Bronchial epithelial cell (primary cell): ENCODE results near the gene TIMP3. TPM values are rescaled to one million over a fixed set of nuclear protein-coding genes. Genes with fewer than 3 reads are reported as not detected.

ENCODE experiments used
- DNase-seq: peaks from one replicate; pipeline ENCODE4 v3.0.0-alpha.2; 2010; ENCODE audit warnings: low read depth
- FAIRE-seq: peaks from 2 replicates; lab custom pipeline; 2011; peaks lifted over from hg19 to GRCh38; lab: Jason Lieb, UNC
- H3K27me3 ChIP-seq: 2 replicates; pipeline ENCODE4 v1.5.1; 2011; ENCODE audit warnings: low read length; ENCODE audit not compliant: control insufficient read depth, insufficient read depth
- H3K36me3 ChIP-seq: 2 replicates; pipeline ENCODE4 v1.5.1; 2011; ENCODE audit warnings: low read length; ENCODE audit not compliant: control insufficient read depth, insufficient read depth
- H3K4me3 ChIP-seq: 2 replicates; pipeline ENCODE4 v1.5.1; 2011; ENCODE audit warnings: mild to moderate bottlenecking, low read depth, low read length, control low read depth
- CTCF ChIP-seq: IDR thresholded peaks from 2 replicates; pipeline ENCODE4 v1.5.1; 2011; ENCODE audit warnings: mild to moderate bottlenecking, moderate library complexity, low read length, control low read depth, inconsistent platforms; ENCODE audit not compliant: insufficient read depth, severe bottlenecking
- total RNA-seq: library from RNA; depleted of rRNA; stranded (reverse); fragments of >200 nt; gene quantifications from 2 replicates; pipeline ENCODE4 v1.2.1, GENCODE V29; 2014

The TIMP3 gene
- total RNA-seq, 1 donor from 2014 or later, result 71.1 TPM

GRCh38 chr22:32846780-32847491 is 45.4 kb downstream of the TIMP3 start:
- peaks cover 13% of the 10 kb centered on the region for H3K36me3 ChIP-seq
- FAIRE-seq, result peak; percentile 86
- no peak overlapping the region for H3K4me3 ChIP-seq

GRCh38 chr22:32848226-32848625 is 46.7 kb downstream of the TIMP3 start:
- peaks cover 17% of the 10 kb centered on the region for H3K36me3 ChIP-seq
- DNase-seq (no peak), FAIRE-seq (no peak)
- H3K4me3 ChIP-seq, result no peak overlapping the region
- TF ChIP-seq CTCF, result no peak
- no peaks in the 10 kb centered on the region for H3K27me3 ChIP-seq

More at GRCh38 chr22:32846780-32847491, 45.4 kb downstream of the TIMP3 start:
- no peak for TF ChIP-seq CTCF
- DNase-seq, result peak; percentile 95
- H3K27me3 ChIP-seq, result no peaks in the 10 kb centered on the region

- no peak for DNase-seq
- TF ChIP-seq CTCF, result no peak
- no peak for FAIRE-seq
- Histone ChIP-seq H3K27me3 (no peaks in the 10 kb centered on the region), H3K4me3 (no peak overlapping the region), H3K36me3 (peaks cover 19% of the 10 kb centered on the region)
These were observed 48.0 kb downstream of the TIMP3 start for GRCh38 chr22:32849501-32849900.

DNA sequence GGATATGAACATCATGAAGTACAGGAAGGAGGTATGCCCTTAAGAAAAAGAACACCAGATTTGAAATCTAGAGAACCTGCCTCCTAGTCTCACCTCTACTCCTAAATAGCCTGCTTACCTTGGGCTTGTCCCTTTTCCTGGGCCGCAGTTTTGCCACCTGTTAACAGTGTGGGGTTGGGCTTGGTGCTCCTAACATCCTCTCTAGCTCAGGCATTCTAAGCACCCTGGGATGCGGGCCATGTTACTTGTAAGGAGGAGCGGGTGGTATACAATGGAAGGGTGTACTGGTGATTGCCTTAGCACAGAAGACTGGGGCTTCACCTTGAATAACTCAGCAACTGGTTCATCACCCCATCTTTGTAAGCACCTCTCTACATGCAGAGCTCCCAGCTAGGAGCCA is 48.7 kb downstream of the TIMP3 start:
- FAIRE-seq, result no peak
- no peak for TF ChIP-seq CTCF
- Histone ChIP-seq H3K27me3 (no peaks in the 10 kb centered on the region), H3K4me3 (no peak overlapping the region), H3K36me3 (peaks cover 19% of the 10 kb centered on the region)
- no peak for DNase-seq

DNA sequence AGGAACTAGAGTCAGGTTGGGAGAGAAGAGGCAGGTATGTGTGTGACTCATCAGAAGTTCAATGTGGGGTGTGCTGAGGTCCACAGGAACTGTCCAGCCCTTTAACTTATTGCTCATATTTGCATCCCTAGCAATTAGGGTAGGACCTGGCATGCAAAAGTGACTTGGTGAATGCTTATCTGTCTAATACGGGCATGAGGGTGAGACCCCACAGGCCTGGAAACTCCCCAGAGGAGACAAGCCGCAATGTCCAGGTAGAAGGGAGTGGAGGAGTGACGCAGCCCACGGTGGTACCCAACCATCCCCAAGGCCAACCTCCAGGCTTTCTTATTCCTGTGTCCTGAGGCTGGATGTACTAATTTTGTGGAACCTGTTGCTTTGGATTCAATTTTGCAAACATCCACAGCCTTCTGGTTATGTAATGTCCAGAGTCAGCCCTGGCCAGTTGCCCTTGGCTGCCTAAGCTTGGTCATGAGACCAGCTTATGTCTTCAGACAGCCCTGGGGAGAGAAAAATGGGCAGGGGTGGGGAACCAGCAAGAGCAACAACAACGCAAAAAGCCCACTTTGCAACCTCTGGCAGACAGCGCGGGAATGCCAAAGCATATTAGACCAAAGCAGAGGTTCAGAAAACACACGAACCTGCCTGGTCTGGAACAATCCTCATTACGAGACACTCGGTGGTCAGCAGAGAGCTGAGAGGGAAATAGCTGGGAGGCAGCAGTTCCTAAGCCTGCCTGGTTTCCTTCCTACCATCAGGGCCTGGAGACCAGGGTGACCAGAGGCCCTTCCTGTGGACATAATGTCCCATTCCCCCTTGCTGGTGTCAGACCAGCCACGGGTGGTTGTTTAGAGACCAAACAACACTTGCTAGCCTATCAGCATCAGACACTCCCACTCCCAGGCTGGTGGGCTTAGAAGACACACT is 49.3 kb downstream of the TIMP3 start:
- no peaks in the 10 kb centered on the region for H3K27me3 ChIP-seq
- DNase-seq (no peak), FAIRE-seq (peak; percentile 88)
- peaks cover 19% of the 10 kb centered on the region for H3K36me3 ChIP-seq
- no peak for TF ChIP-seq CTCF
- H3K4me3 ChIP-seq, result no peak overlapping the region
